WTC11 (cell line): Measurements from ENCODE around the gene ADAM8. TPM values are rescaled to one million over a fixed set of nuclear protein-coding genes. Genes with fewer than 3 reads are reported as not detected.
A peak's percentile ranks its signal among the peaks of the same experiment; 100 is the strongest.

Experiments used
- AFF4 ChIP-seq: sonication (generic); formaldehyde crosslinking; IDR thresholded peaks from 2 replicates; pipeline ENCODE4 v1.8.1; 2023; ENCODE audit warnings: mild to moderate bottlenecking, missing genetic modification reagents, borderline replicate concordance
- ATF2 ChIP-seq: sonication (generic); formaldehyde crosslinking; IDR thresholded peaks from 2 replicates; pipeline ENCODE4 v1.8.1; 2022; ENCODE audit warnings: low read depth, missing genetic modification reagents, borderline replicate concordance
- CTCF ChIP-seq: fragments of 200-600 bp; IDR thresholded peaks from 2 replicates; pipeline ENCODE4 v1.8.0; 2022; ENCODE audit warnings: antibody characterized with exemption
- E2F4 ChIP-seq: sonication (generic); formaldehyde crosslinking; IDR thresholded peaks from 2 replicates; pipeline ENCODE4 v1.8.1; 2022; ENCODE audit warnings: low read depth, mild to moderate bottlenecking, moderate library complexity, missing genetic modification reagents, borderline replicate concordance
- E2F5 ChIP-seq: sonication (generic); formaldehyde crosslinking; IDR thresholded peaks from 2 replicates; pipeline ENCODE4 v1.8.1; 2022; ENCODE audit warnings: mild to moderate bottlenecking, moderate library complexity, missing genetic modification reagents
- ESRRA ChIP-seq: sonication (generic); formaldehyde crosslinking; IDR thresholded peaks from 2 replicates; pipeline ENCODE4 v1.8.1; 2022; ENCODE audit warnings: mild to moderate bottlenecking, missing genetic modification reagents, borderline replicate concordance
- FOXP4 ChIP-seq: sonication (generic); formaldehyde crosslinking; IDR thresholded peaks from 2 replicates; pipeline ENCODE4 v1.8.0; 2022; ENCODE audit warnings: mild to moderate bottlenecking, missing genetic modification reagents
- MLX ChIP-seq: sonication (generic); formaldehyde crosslinking; IDR thresholded peaks from 2 replicates; pipeline ENCODE4 v1.8.1; 2023; ENCODE audit warnings: mild to moderate bottlenecking, missing genetic modification reagents, moderate library complexity
- NFATC4 ChIP-seq: fragments of 250-450 bp; sonication (Bioruptor Pico); IDR thresholded peaks from 2 replicates; pipeline ENCODE4 v1.9.0; 2021; ENCODE audit warnings: mild to moderate bottlenecking
- NFE2L1 ChIP-seq: sonication (generic); formaldehyde crosslinking; IDR thresholded peaks from 2 replicates; pipeline ENCODE4 v1.8.1; 2023; ENCODE audit warnings: missing genetic modification reagents
- NR3C1 ChIP-seq: sonication (generic); formaldehyde crosslinking; conservative IDR thresholded peaks from 2 replicates; pipeline ENCODE4 v1.8.1; 2023; ENCODE audit warnings: low read depth, mild to moderate bottlenecking, missing genetic modification reagents
- OVOL2 ChIP-seq: fragments of 250-450 bp; sonication (Bioruptor Pico); IDR thresholded peaks from 2 replicates; pipeline ENCODE4 v1.9.0; 2021; ENCODE audit warnings: mild to moderate bottlenecking, borderline replicate concordance
- RELA ChIP-seq: sonication (generic); formaldehyde crosslinking; IDR thresholded peaks from 2 replicates; pipeline ENCODE4 v1.8.1; 2022; ENCODE audit warnings: missing genetic modification reagents, mild to moderate bottlenecking, borderline replicate concordance
- SMAD3 ChIP-seq: sonication (generic); formaldehyde crosslinking; IDR thresholded peaks from 2 replicates; pipeline ENCODE4 v1.8.0; 2022; ENCODE audit warnings: missing genetic modification reagents, mild to moderate bottlenecking, borderline replicate concordance
- SMAD4 ChIP-seq: sonication (generic); formaldehyde crosslinking; IDR thresholded peaks from 2 replicates; pipeline ENCODE4 v1.8.0; 2022; ENCODE audit warnings: mild to moderate bottlenecking, missing genetic modification reagents
- SOX15 ChIP-seq: fragments of 250-450 bp; sonication (Bioruptor Pico); IDR thresholded peaks from 2 replicates; pipeline ENCODE4 v1.9.0; 2021; ENCODE audit warnings: mild to moderate bottlenecking
- SP1 ChIP-seq: sonication (generic); formaldehyde crosslinking; conservative IDR thresholded peaks from 2 replicates; pipeline ENCODE4 v1.8.1; 2022; ENCODE audit warnings: missing genetic modification reagents
- STAT6 ChIP-seq: sonication (generic); formaldehyde crosslinking; conservative IDR thresholded peaks from 2 replicates; pipeline ENCODE4 v1.8.1; 2023; ENCODE audit warnings: mild to moderate bottlenecking, low read depth, missing genetic modification reagents, moderate library complexity
- TCF7 ChIP-seq: sonication (generic); formaldehyde crosslinking; IDR thresholded peaks from 2 replicates; pipeline ENCODE4 v1.8.0; 2022; ENCODE audit warnings: mild to moderate bottlenecking, low read depth, missing genetic modification reagents, moderate library complexity
- USF1 ChIP-seq: sonication (generic); formaldehyde crosslinking; IDR thresholded peaks from 2 replicates; pipeline ENCODE4 v1.8.0; 2022; ENCODE audit warnings: mild to moderate bottlenecking, missing genetic modification reagents
- total RNA-seq: library from RNA; stranded (reverse); gene quantifications from 3 replicates; pipeline ENCODE4 v1.2.3, GENCODE V29; 2021

ADAM8 gene
- total RNA-seq, 1 experiment from 2014 or later: 7.2 TPM

GRCh38 chr10:133237588-133238465 is 38.8 kb downstream of the ADAM8 start, which contains the start of gene VENTX (continued):
- TF ChIP-seq USF1 (CRISPR knock-in tag) (peak; percentile 65; the same call in 1 of the 2 replicates), SP1 (no peak; the same call in 1 of the 2 replicates), RELA (peak; percentile 73), ATF2 (CRISPR knock-in tag) (0 out of 2 replicates have a peak, but pooled peaks have one; percentile 51), MLX (no peak), E2F5 (CRISPR knock-in tag) (peak; percentile 71; the same call in 1 of the 2 replicates), NR3C1 (CRISPR knock-in tag) (no peak), SMAD4 (CRISPR knock-in tag) (peak; percentile 80), NFATC4 (CRISPR knock-in tag) (no peak), OVOL2 (CRISPR knock-in tag) (no peak), NFE2L1 (peak; percentile 56; the same call in 1 of the 2 replicates), ESRRA (CRISPR knock-in tag) (peak; percentile 17; the same call in 1 of the 2 replicates), AFF4 (CRISPR knock-in tag) (peak; percentile 46; the same call in 1 of the 2 replicates), SOX15 (CRISPR knock-in tag) (no peak), SMAD3 (CRISPR knock-in tag) (0 out of 2 replicates have a peak, but pooled peaks have one; percentile 30), E2F4 (CRISPR knock-in tag) (peak; percentile 55; the same call in 1 of the 2 replicates), TCF7 (CRISPR knock-in tag) (0 out of 2 replicates have a peak, but pooled peaks have one; percentile 50), STAT6 (CRISPR knock-in tag) (no peak), FOXP4 (CRISPR knock-in tag) (peak; percentile 96), CTCF (no peak)
